Measurements from ENCODE around the gene RPTOR. TPM values are rescaled to one million over a fixed set of nuclear protein-coding genes. Genes with fewer than 3 reads are reported as not detected.
A peak's percentile ranks its signal among the peaks of the same experiment; 100 is the strongest.

The RPTOR gene
- total and polyA plus RNA-seq, 2 donors (not counting 1 experiment from before 2014, with no cell fraction given), result 6.7 to 22.8 TPM

DNA sequence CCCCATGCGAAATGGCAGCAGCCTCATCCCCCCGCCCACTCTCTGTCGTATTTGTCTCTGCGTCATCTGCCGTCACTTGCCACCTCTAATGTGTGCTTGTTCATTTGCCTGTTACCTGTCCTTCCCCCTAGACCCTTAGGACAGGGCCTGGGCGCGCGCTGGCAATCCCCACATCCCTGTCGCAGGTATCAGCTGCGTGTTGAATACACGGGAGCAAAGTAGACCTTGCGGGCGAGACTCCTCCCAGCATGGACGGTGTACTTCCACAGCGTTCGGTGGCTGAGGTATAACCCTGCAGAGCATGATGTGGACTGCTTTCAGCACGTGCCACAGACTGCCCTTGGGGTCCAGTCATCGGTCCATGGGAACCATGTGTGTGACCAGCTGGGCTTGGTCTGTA is 276.9 kb downstream of the RPTOR start:
- H3K9ac ChIP-seq (ENCODE audit: insufficient read depth, low read length), result no peak overlapping the region
- no peak overlapping the region for H2AFZ ChIP-seq (ENCODE audit: low read length)
- H3K36me3 ChIP-seq (ENCODE audit: control insufficient read depth, insufficient read depth, low read length), result no peaks in the 10 kb centered on the region
- H3K27ac ChIP-seq (ENCODE audit: insufficient read depth, low read length), result no peak overlapping the region
- H3K4me2 ChIP-seq (ENCODE audit: extremely low read depth, insufficient read depth, low read length), result no peak overlapping the region
- no peak overlapping the region for H3K4me3 ChIP-seq (replicated peaks in 1 of 4; ENCODE audit: control extremely low read depth in 1 of 4, insufficient read depth in 1 of 4, low read depth in 3 of 4, low read length in 4 of 4)
- no peak for DNase-seq (ENCODE audit: low read depth in 2 of 2)
- no peaks in the 10 kb centered on the region for H3K79me2 ChIP-seq (ENCODE audit: control insufficient read depth, insufficient read depth, low read length)
- no peaks in the 10 kb centered on the region for H3K9me3 ChIP-seq (ENCODE audit: control insufficient read depth, insufficient read depth, low read depth, low read length)
- H3K27me3 ChIP-seq (ENCODE audit: control insufficient read depth, insufficient read depth, low read length), result no peaks in the 10 kb centered on the region
- TF ChIP-seq EZH2 (IDR thresholded peaks at IDR 0.05; ENCODE audit: low read length, missing control alignments), result no peak
- TF ChIP-seq, protein P1, sequence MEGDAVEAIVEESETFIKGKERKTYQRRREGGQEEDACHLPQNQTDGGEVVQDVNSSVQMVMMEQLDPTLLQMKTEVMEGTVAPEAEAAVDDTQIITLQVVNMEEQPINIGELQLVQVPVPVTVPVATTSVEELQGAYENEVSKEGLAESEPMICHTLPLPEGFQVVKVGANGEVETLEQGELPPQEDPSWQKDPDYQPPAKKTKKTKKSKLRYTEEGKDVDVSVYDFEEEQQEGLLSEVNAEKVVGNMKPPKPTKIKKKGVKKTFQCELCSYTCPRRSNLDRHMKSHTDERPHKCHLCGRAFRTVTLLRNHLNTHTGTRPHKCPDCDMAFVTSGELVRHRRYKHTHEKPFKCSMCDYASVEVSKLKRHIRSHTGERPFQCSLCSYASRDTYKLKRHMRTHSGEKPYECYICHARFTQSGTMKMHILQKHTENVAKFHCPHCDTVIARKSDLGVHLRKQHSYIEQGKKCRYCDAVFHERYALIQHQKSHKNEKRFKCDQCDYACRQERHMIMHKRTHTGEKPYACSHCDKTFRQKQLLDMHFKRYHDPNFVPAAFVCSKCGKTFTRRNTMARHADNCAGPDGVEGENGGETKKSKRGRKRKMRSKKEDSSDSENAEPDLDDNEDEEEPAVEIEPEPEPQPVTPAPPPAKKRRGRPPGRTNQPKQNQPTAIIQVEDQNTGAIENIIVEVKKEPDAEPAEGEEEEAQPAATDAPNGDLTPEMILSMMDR (conservative IDR thresholded peaks at IDR 0.05 in 1 of 2, IDR thresholded peaks at IDR 0.05 in 1 of 2; ENCODE audit: low read depth in 1 of 2, low read length in 2 of 2), result no peak
- no peaks in the 10 kb centered on the region for H4K20me1 ChIP-seq (ENCODE audit: control insufficient read depth, extremely low read depth, insufficient read depth, low read length)
- H3K4me1 ChIP-seq (ENCODE audit: control insufficient read depth, extremely low read depth, insufficient read depth, low read length), result peaks cover 1% of the 10 kb centered on the region

DNA sequence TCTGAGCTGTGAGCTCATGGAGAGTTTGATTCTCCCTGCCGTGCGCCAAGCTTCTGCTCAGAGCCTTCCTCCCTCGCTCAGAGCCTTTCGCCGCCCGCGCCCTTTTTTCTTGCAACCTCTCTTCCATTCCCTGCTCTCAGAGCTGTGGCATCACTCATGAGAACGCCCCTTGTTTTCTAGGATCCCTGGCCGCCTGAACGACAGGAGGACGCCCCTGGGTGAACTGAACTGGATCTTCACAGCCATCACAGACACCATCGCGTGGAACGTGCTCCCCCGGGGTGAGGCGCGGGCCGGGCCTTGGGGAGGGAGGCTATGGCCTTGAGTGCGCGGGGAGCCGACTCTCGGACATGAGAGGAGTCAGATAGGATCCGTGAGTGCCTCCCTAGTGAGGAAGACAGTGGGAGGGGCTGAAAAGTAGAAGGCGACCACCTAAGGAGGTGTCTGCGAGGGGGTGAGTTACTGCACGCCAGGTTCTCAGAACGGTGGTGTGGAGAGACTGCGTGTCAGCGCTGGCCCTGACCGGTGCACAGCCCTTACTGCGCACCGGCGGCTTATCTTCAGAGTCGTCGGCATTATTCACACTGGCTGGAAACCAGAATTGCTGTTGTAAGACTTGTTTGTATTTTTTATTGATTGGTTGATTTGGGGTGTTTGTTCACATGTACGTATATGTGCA is 277.5 kb downstream of the RPTOR start:
- Histone ChIP-seq H3K27ac (ENCODE audit: insufficient read depth, low read length) (no peak overlapping the region), H3K9me3 (ENCODE audit: control insufficient read depth, insufficient read depth, low read depth, low read length) (no peaks in the 10 kb centered on the region), H3K79me2 (ENCODE audit: control insufficient read depth, insufficient read depth, low read length) (no peaks in the 10 kb centered on the region), H3K4me2 (ENCODE audit: extremely low read depth, insufficient read depth, low read length) (no peak overlapping the region), H2AFZ (ENCODE audit: low read length) (no peak overlapping the region), H3K27me3 (ENCODE audit: control insufficient read depth, insufficient read depth, low read length) (no peaks in the 10 kb centered on the region), H3K4me3 (replicated peaks in 1 of 4; ENCODE audit: control extremely low read depth in 1 of 4, insufficient read depth in 1 of 4, low read depth in 3 of 4, low read length in 4 of 4) (no peak overlapping the region), H4K20me1 (ENCODE audit: control insufficient read depth, extremely low read depth, insufficient read depth, low read length) (no peaks in the 10 kb centered on the region), H3K36me3 (ENCODE audit: control insufficient read depth, insufficient read depth, low read length) (no peaks in the 10 kb centered on the region), H3K9ac (ENCODE audit: insufficient read depth, low read length) (no peak overlapping the region), H3K4me1 (ENCODE audit: control insufficient read depth, extremely low read depth, insufficient read depth, low read length) (peaks cover 4% of the 10 kb centered on the region)
- TF ChIP-seq, protein P1 (conservative IDR thresholded peaks at IDR 0.05 in 1 of 2, IDR thresholded peaks at IDR 0.05 in 1 of 2; ENCODE audit: low read depth in 1 of 2, low read length in 2 of 2), result no peak
- TF ChIP-seq EZH2 (IDR thresholded peaks at IDR 0.05; ENCODE audit: low read length, missing control alignments), result no peak
- DNase-seq (ENCODE audit: low read depth in 2 of 2), result no peak

DNA sequence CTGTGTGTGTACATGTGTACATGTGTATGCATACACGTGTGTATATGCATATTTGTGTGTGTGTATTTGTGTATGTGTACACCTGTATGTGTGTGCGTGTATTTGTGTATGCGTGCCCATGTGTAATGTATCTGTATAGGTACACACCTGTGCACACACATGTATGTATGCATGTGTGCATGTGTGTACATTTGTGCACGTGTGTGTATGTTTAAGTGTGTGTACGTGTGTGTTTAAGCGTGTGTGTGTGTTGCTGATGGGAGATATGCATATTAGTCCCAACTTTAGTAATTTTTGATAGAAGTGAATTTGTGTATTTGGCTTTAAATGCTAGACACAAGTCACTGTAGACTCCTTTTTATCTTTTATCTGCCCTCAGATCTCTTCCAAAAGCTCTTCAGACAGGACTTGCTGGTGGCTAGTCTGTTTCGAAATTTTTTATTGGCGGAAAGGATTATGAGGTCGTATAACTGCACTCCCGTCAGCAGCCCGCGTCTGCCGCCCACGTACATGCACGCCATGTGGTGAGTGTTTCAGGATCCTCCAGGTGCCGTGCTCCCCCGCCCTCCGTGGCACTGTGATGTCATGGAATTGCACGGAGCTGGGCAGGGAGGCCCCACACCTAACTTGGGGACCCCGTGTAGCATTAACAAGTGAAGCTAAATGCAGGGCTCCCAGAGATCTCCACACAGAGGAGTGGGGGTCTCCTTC is 278.2 kb downstream of the RPTOR start:
- no peaks in the 10 kb centered on the region for H4K20me1 ChIP-seq (ENCODE audit: control insufficient read depth, extremely low read depth, insufficient read depth, low read length)
- H3K9me3 ChIP-seq (ENCODE audit: control insufficient read depth, insufficient read depth, low read depth, low read length), result no peaks in the 10 kb centered on the region
- H3K4me2 ChIP-seq (ENCODE audit: extremely low read depth, insufficient read depth, low read length), result no peak overlapping the region
- no peaks in the 10 kb centered on the region for H3K27me3 ChIP-seq (ENCODE audit: control insufficient read depth, insufficient read depth, low read length)
- no peak overlapping the region for H3K27ac ChIP-seq (ENCODE audit: insufficient read depth, low read length)
- no peak overlapping the region for H3K9ac ChIP-seq (ENCODE audit: insufficient read depth, low read length)
- H2AFZ ChIP-seq (ENCODE audit: low read length), result no peak overlapping the region
- TF ChIP-seq, protein P1 (conservative IDR thresholded peaks at IDR 0.05 in 1 of 2, IDR thresholded peaks at IDR 0.05 in 1 of 2; ENCODE audit: low read depth in 1 of 2, low read length in 2 of 2), result no peak
- TF ChIP-seq EZH2 (IDR thresholded peaks at IDR 0.05; ENCODE audit: low read length, missing control alignments), result no peak
- peak in 1 of 2 donors; percentile 30 for DNase-seq (ENCODE audit: low read depth in 2 of 2)
- no peaks in the 10 kb centered on the region for H3K79me2 ChIP-seq (ENCODE audit: control insufficient read depth, insufficient read depth, low read length)
- H3K36me3 ChIP-seq (ENCODE audit: control insufficient read depth, insufficient read depth, low read length), result peaks cover 2% of the 10 kb centered on the region
- peaks cover 7% of the 10 kb centered on the region for H3K4me1 ChIP-seq (ENCODE audit: control insufficient read depth, extremely low read depth, insufficient read depth, low read length)
- H3K4me3 ChIP-seq (replicated peaks in 1 of 4; ENCODE audit: control extremely low read depth in 1 of 4, insufficient read depth in 1 of 4, low read depth in 3 of 4, low read length in 4 of 4), result no peak overlapping the region
